ENCODE results near the gene NEK5. TPM values are rescaled to one million over a fixed set of nuclear protein-coding genes. Genes with fewer than 3 reads are reported as not detected.

NEK5 gene
- total RNA-seq, 1 donor from 2014 or later = 0.97 TPM

DNA sequence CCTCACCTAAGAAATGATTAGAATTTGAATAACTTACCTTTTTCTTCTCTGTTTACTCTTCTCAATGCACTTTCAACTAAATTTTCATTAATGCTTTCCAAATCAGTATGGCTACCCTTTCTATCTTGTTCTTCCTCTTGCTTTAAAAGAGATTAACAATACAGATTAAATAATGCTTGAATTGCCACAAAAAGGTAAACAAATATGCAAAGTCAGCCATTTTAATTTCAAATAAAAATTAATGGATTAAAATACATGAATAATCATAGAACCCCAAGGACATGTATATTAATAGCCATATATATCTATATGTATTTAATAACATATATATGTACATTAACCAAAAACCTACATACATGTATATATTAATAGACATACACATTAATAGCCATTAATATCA lies 7.9 kb upstream of the NEK5 start:
- no peak overlapping the region for H3K27ac Mint-ChIP-seq (ENCODE audit: unreplicated experiment)
- TF ChIP-seq, protein P1, sequence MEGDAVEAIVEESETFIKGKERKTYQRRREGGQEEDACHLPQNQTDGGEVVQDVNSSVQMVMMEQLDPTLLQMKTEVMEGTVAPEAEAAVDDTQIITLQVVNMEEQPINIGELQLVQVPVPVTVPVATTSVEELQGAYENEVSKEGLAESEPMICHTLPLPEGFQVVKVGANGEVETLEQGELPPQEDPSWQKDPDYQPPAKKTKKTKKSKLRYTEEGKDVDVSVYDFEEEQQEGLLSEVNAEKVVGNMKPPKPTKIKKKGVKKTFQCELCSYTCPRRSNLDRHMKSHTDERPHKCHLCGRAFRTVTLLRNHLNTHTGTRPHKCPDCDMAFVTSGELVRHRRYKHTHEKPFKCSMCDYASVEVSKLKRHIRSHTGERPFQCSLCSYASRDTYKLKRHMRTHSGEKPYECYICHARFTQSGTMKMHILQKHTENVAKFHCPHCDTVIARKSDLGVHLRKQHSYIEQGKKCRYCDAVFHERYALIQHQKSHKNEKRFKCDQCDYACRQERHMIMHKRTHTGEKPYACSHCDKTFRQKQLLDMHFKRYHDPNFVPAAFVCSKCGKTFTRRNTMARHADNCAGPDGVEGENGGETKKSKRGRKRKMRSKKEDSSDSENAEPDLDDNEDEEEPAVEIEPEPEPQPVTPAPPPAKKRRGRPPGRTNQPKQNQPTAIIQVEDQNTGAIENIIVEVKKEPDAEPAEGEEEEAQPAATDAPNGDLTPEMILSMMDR (IDR thresholded peaks at IDR 0.05; ENCODE audit: unreplicated experiment) = no peak
- DNase-seq (ENCODE audit: low spot score) = no peak
- no peaks in the 10 kb centered on the region for H3K4me1 Mint-ChIP-seq (ENCODE audit: unreplicated experiment)
- H3K36me3 Mint-ChIP-seq (ENCODE audit: low read depth, unreplicated experiment) = peaks cover 42% of the 10 kb centered on the region
- no peaks in the 10 kb centered on the region for H3K9me3 Mint-ChIP-seq (ENCODE audit: unreplicated experiment)
- no peak overlapping the region for H3K4me3 Mint-ChIP-seq (ENCODE audit: unreplicated experiment)
- H3K27me3 Mint-ChIP-seq (ENCODE audit: unreplicated experiment) = peaks cover 1% of the 10 kb centered on the region

DNA sequence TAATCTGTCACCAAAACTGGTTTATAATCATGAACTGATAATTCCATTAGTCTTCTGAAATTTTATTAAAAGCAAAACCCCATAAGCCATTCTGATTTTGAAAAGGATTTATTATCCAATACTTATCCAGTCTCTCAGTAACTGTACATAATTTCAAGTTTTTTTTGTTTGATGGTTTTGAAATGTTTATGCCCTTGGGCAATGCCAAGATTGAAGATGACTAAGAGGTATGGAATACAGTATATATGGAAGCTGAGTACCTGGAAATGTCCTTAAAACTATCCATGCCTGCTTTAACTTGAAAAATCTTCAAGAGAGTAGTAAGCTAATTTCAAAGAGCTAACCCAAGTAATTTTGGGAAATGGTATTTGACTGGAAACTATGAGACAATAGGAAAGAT lies 1.8 kb upstream of the NEK5 start:
- Mint-ChIP-seq H3K4me1 (ENCODE audit: unreplicated experiment) (peaks cover 13% of the 10 kb centered on the region), H3K9me3 (ENCODE audit: unreplicated experiment) (no peaks in the 10 kb centered on the region), H3K27ac (ENCODE audit: unreplicated experiment) (no peak overlapping the region), H3K4me3 (ENCODE audit: unreplicated experiment) (no peak overlapping the region), H3K27me3 (ENCODE audit: unreplicated experiment) (no peaks in the 10 kb centered on the region), H3K36me3 (ENCODE audit: low read depth, unreplicated experiment) (peaks cover 40% of the 10 kb centered on the region)
- TF ChIP-seq, protein P1 (IDR thresholded peaks at IDR 0.05; ENCODE audit: unreplicated experiment) = no peak
- no peak for DNase-seq (ENCODE audit: low spot score)

DNA sequence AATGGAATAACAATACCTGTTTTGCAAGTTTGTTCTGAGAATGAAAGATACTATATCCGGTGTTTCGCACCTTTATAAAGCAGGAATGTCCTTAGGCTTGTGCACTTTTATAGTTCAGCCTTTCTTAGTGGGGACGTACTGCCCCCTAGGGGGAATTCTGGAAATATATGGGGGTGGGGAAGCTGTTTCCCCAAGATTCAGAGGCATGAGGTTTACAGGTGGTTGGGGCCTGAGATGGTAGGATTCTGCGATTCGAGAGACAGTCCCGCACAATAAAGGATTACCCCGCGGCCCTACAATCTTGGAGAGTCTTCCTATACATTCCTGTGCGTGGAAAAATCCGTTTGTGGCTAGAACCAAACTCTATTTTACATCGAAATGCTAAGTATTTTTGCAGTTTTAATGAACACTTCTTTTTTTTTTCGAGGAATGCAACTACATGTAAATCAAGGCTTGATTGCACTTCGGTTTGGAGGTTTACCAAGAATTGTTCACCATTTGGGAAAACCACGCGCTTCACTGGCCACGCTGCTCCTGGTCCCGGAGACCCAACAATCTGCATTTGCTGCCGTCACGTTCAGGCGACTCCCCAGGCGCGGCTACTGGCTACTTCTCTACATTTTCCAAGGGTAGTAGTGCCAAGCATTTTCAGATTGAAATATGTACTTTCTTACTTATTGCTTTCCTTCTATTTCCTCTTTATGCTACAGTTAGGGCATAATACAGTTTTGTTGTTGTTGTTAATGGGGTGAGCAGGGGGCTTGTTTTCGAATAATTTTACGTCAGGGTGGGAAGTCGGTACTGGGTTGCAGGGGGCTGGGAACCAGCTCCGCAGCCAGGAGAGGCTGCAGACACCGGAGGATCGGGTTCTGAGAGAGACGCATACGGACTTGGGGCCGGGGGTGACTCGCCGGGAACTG lies 830 bp downstream of the NEK5 start:
- Mint-ChIP-seq H3K4me3 (ENCODE audit: unreplicated experiment) (peak overlapping the region; percentile 93), H3K36me3 (ENCODE audit: low read depth, unreplicated experiment) (peaks cover 26% of the 10 kb centered on the region)

DNA sequence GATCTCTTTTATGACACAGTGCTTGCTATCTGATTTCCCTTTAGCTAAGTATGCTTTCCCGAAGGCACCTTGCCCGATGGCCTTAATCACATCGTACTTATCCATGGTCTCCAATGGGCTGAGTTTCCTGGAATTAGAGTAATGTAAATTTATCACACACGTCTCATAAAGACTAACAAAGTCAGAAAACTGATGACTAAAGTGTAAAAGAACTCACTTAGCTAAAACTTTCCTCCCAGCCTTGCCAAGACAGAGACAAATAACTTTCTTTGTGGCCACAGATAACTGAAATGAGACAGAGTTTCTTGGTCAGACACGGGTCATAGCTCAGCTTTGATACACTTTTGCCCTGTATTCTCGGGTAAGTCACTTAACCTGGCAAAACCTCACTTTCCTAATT lies 1.5 kb downstream of the NEK5 start:
- no peaks in the 10 kb centered on the region for H3K9me3 Mint-ChIP-seq (ENCODE audit: unreplicated experiment)
- H3K27me3 Mint-ChIP-seq (ENCODE audit: unreplicated experiment) = no peaks in the 10 kb centered on the region
- DNase-seq (ENCODE audit: low spot score) = no peak
- peaks cover 20% of the 10 kb centered on the region for H3K36me3 Mint-ChIP-seq (ENCODE audit: low read depth, unreplicated experiment)
- TF ChIP-seq, protein P1 (IDR thresholded peaks at IDR 0.05; ENCODE audit: unreplicated experiment) = no peak
- no peak overlapping the region for H3K27ac Mint-ChIP-seq (ENCODE audit: unreplicated experiment)
- no peak overlapping the region for H3K4me3 Mint-ChIP-seq (ENCODE audit: unreplicated experiment)
- H3K4me1 Mint-ChIP-seq (ENCODE audit: unreplicated experiment) = peaks cover 13% of the 10 kb centered on the region

More for the DNA sequence above, 830 bp downstream of the NEK5 start:
- Mint-ChIP-seq H3K27ac (ENCODE audit: unreplicated experiment) (no peak overlapping the region), H3K27me3 (ENCODE audit: unreplicated experiment) (no peaks in the 10 kb centered on the region), H3K9me3 (ENCODE audit: unreplicated experiment) (no peaks in the 10 kb centered on the region), H3K4me1 (ENCODE audit: unreplicated experiment) (peaks cover 13% of the 10 kb centered on the region)
- DNase-seq (ENCODE audit: low spot score) = peak; percentile 72
- TF ChIP-seq, protein P1 (IDR thresholded peaks at IDR 0.05; ENCODE audit: unreplicated experiment) = peak; percentile 76

DNA sequence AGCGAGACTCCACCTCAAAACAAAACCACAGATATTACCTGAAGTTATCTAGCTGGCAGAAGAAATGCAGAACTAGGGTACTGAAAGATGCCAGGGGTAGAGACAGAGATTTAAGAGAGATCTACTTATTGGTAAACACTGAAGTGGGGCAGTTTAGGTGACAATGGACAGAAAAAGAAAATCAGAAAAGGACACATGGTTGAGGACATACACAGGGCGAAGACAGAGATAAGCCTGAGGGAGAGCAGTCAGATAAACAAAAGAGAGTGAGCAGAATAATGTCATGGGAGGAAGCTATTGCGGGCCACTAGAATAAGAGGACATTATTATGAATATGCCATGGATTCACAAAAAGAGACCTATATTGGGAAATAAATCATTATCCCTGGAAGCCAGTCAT lies 3.3 kb downstream of the NEK5 start:
- peaks cover 13% of the 10 kb centered on the region for H3K4me1 Mint-ChIP-seq (ENCODE audit: unreplicated experiment)
- no peak for DNase-seq (ENCODE audit: low spot score)
- H3K27me3 Mint-ChIP-seq (ENCODE audit: unreplicated experiment) = no peaks in the 10 kb centered on the region
- no peak overlapping the region for H3K27ac Mint-ChIP-seq (ENCODE audit: unreplicated experiment)
- TF ChIP-seq, protein P1 (IDR thresholded peaks at IDR 0.05; ENCODE audit: unreplicated experiment) = no peak
- H3K4me3 Mint-ChIP-seq (ENCODE audit: unreplicated experiment) = no peak overlapping the region
- H3K36me3 Mint-ChIP-seq (ENCODE audit: low read depth, unreplicated experiment) = peaks cover 2% of the 10 kb centered on the region
- no peaks in the 10 kb centered on the region for H3K9me3 Mint-ChIP-seq (ENCODE audit: unreplicated experiment)
